ENCODE results near the gene PTPN23. TPM values are rescaled to one million over a fixed set of nuclear protein-coding genes. Genes with fewer than 3 reads are reported as not detected.

PTPN23 gene
- total and polyA plus RNA-seq, 10 of the 15 experiments (the other 5 are each of a cell fraction or from before 2014, with no cell fraction given) = 0.44 to 28.6 (median 4.4) TPM

DNA sequence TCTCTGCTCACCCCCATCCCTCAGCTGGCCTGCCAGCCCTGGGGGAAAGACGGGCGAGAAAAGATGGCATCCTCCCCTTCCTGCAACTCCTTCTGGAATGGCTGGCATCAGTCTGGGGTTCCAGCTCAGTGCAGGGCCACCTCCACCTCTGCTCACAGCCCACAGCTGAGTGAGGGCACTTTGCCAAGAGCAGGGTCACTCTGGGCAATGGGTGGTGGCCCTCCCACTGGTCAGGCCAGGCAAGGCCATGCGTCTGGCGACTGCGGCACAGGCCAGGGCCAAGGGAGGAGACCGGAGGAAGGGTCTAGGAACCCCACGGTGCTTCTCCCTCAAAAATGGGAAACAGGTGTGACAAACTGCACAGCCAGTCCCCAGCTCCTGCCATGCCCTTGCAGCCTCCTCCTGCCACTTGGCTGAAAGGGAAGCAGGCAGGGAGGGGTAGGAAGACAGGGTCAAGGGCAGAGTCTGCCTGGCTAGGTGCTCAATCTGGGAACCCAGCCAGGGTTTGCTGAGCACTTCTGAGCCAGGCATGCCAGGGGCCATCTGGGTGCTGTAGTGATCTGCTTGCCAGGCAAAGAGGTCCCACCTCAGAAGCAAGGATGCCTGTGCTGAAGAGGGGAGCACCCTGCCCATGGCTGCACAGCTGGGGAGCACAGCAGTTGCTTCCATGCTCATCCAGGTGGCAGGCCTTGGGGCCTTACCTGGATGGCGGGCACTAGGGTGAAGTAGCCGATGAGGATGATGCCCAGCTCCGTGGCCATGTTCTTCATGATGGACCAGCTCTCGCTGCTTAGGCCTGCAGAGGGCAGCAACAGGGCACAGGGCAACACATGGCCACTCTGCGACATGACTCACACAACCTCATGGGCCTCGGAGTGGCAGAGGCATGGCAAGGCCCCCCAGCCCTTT, 41.2 kb downstream of the PTPN23 start:
- Histone ChIP-seq H3K4me1 (ENCODE audit: control insufficient read depth, insufficient read depth, low read length) (peaks cover 3% of the 10 kb centered on the region; the same call in 1 of the 2 replicates), H4K20me1 (ENCODE audit: control insufficient read depth, insufficient read depth) (no peaks in the 10 kb centered on the region), H3K79me2 (ENCODE audit: control insufficient read depth, insufficient read depth, low read length) (no peaks in the 10 kb centered on the region; the same call in 1 of the 2 replicates), H3K27me3 (replicated peaks in 1 of 2; ENCODE audit: control insufficient read depth in 2 of 2, insufficient read depth in 2 of 2, low read length in 1 of 2) (no peaks in the 10 kb centered on the region), H3K36me3 (ENCODE audit: control insufficient read depth in 2 of 2, insufficient read depth in 2 of 2, low read length in 1 of 2) (peaks cover 17 to 39% of the 10 kb centered on the region in 2 experiments), H2AFZ (ENCODE audit: control insufficient read depth, low read depth, low read length) (no peak overlapping the region), H3K9me3 (replicated peaks; ENCODE audit: control insufficient read depth, insufficient read depth, low read length) (no peaks in the 10 kb centered on the region), H3K27ac (ENCODE audit: control insufficient read depth, insufficient read depth) (no peak overlapping the region), H3K9ac (ENCODE audit: control insufficient read depth, insufficient read depth, low read length) (no peak overlapping the region), H3K4me3 (no peak overlapping the region), H3K4me2 (ENCODE audit: control insufficient read depth, insufficient read depth) (no peak overlapping the region)
- no peak for FAIRE-seq
- no TSS peak for BruUV-seq (replicated peaks)
- 90% methylated on average over 12 of the region's 13 CpGs for WGBS (ENCODE audit: insufficient coverage, insufficient replicate concordance, low lambda C conversion rate, missing lambda C conversion rate)
- POLR2A ChIA-PET = interaction anchor here (0.9 to 1.7 kb wide), 3 partner anchors 55 to 367 kb away, joined by 4 to 12 read pairs (median 5); partner anchors contain the start of genes ELP6 and SCAP
- in situ Hi-C loops (cut with MboI) (loop anchor here (5.0 kb wide), 3 partner anchors 55 to 365 kb away; partner anchors contain the start of genes ELP6 and SCAP), intact Hi-C loops (cut with micrococcal nuclease; ENCODE audit: unreplicated experiment) (loop anchor here (1.0 to 5.0 kb wide), 3 partner anchors 54 to 365 kb away; partner anchors contain the start of gene ELP6)
- CTCF ChIA-PET = interaction anchor here (0.8 to 5.6 kb wide), 33 partner anchors 8 to 575 kb away, joined by 3 to 118 read pairs (median 6); partner anchors contain the start of genes ELP6, PTPN23 and SCAP
- RAD21 ChIA-PET (ENCODE audit: unreplicated experiment) = interaction anchor here (0.9 to 4.1 kb wide), 16 partner anchors 12 to 367 kb away, joined by 3 to 47 read pairs (median 4); partner anchors contain the start of genes ELP6, PTPN23 and SCAP
- no peak for DNase-seq (ENCODE audit: low read depth, low spot score)
- peak; percentile 6 for ATAC-seq
- SMC1A ChIA-PET (ENCODE audit: uncharacterized antibody, unreplicated experiment) = interaction anchor here (0.6 to 3.4 kb wide), 14 partner anchors 36 to 367 kb away, joined by 3 to 46 read pairs (median 6); partner anchors contain the start of genes ELP6, PTPN23 and SCAP
- TF ChIP-seq SIX5 (IDR thresholded peaks at IDR 0.05; ENCODE audit: low read depth, low read length, severe bottlenecking) (no peak), CHD1 (IDR thresholded peaks at IDR 0.05; ENCODE audit: low read depth, low read length) (no peak), BMI1 (IDR thresholded peaks at IDR 0.05; ENCODE audit: borderline replicate concordance) (no peak), RB1 (IDR thresholded peaks at IDR 0.05; ENCODE audit: borderline replicate concordance) (no peak), BCL11A (IDR thresholded peaks at IDR 0.05; ENCODE audit: low read depth, low read length) (no peak), SPI1 (IDR thresholded peaks at IDR 0.05; ENCODE audit: borderline replicate concordance, insufficient read depth, low read depth, low read length) (no peak), ETV6 (conservative IDR thresholded peaks at IDR 0.05 in 1 of 2, IDR thresholded peaks at IDR 0.05 in 1 of 2; ENCODE audit: borderline replicate concordance in 1 of 2, low read depth in 1 of 2) (no peak), KAT2A (conservative IDR thresholded peaks at IDR 0.05; ENCODE audit: control insufficient read depth, low read depth, low read length) (no peak), JUND (IDR thresholded peaks at IDR 0.05; ENCODE audit: low read depth, low read length) (no peak), RAD21 (IDR thresholded peaks at IDR 0.05; ENCODE audit: insufficient read depth, low read depth, low read length) (no peak), MTA3 (IDR thresholded peaks at IDR 0.05; ENCODE audit: borderline replicate concordance, low read length) (no peak), TCF12 (IDR thresholded peaks at IDR 0.05; ENCODE audit: low read depth, low read length) (no peak), POLR2A (IDR thresholded peaks at IDR 0.05; ENCODE audit: low read depth, low read length) (peak; percentile 12; the same call in 1 of the 2 replicates), YY1 (IDR thresholded peaks at IDR 0.05; ENCODE audit: low read depth, low read length) (0 out of 2 replicates have a peak, but pooled peaks have one; percentile 17), HDGF (IDR thresholded peaks at IDR 0.05) (peak; percentile 6; the same call in 1 of the 2 replicates), BRCA1 (IDR thresholded peaks at IDR 0.05; ENCODE audit: low read depth, low read length) (no peak), ZNF384 (IDR thresholded peaks at IDR 0.05; ENCODE audit: borderline replicate concordance, low read depth, low read length) (no peak)
- TF ChIP-seq, protein P1, sequence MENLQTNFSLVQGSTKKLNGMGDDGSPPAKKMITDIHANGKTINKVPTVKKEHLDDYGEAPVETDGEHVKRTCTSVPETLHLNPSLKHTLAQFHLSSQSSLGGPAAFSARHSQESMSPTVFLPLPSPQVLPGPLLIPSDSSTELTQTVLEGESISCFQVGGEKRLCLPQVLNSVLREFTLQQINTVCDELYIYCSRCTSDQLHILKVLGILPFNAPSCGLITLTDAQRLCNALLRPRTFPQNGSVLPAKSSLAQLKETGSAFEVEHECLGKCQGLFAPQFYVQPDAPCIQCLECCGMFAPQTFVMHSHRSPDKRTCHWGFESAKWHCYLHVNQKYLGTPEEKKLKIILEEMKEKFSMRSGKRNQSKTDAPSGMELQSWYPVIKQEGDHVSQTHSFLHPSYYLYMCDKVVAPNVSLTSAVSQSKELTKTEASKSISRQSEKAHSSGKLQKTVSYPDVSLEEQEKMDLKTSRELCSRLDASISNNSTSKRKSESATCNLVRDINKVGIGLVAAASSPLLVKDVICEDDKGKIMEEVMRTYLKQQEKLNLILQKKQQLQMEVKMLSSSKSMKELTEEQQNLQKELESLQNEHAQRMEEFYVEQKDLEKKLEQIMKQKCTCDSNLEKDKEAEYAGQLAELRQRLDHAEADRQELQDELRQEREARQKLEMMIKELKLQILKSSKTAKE (IDR thresholded peaks at IDR 0.05; ENCODE audit: low read depth, poor library complexity, severe bottlenecking) = no peak
- TF ChIP-seq, protein P2, sequence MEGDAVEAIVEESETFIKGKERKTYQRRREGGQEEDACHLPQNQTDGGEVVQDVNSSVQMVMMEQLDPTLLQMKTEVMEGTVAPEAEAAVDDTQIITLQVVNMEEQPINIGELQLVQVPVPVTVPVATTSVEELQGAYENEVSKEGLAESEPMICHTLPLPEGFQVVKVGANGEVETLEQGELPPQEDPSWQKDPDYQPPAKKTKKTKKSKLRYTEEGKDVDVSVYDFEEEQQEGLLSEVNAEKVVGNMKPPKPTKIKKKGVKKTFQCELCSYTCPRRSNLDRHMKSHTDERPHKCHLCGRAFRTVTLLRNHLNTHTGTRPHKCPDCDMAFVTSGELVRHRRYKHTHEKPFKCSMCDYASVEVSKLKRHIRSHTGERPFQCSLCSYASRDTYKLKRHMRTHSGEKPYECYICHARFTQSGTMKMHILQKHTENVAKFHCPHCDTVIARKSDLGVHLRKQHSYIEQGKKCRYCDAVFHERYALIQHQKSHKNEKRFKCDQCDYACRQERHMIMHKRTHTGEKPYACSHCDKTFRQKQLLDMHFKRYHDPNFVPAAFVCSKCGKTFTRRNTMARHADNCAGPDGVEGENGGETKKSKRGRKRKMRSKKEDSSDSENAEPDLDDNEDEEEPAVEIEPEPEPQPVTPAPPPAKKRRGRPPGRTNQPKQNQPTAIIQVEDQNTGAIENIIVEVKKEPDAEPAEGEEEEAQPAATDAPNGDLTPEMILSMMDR (IDR thresholded peaks at IDR 0.05 in 2 of 3, conservative IDR thresholded peaks at IDR 0.05 in 1 of 3; ENCODE audit: control insufficient read depth in 2 of 3, extremely low read depth in 1 of 3, insufficient read depth in 1 of 3, low read depth in 3 of 3, low read length in 3 of 3) = peak in 2 of 3 experiments; percentile 13 to 25; a peak in 2 of 6 replicates
